HepG2 (cell line): ENCODE measurements around the gene TUBG2. TPM values are rescaled to one million over a fixed set of nuclear protein-coding genes. Genes with fewer than 3 reads are reported as not detected.

ENCODE experiments used
- CEBPB ChIP-seq: IDR thresholded peaks from 2 replicates; pipeline ENCODE4 v1.6.1; 2011; ENCODE audit warnings: low read depth, low read length, improper control_type of control experiment, borderline replicate concordance
- KDM6A ChIP-seq: IDR thresholded peaks from 2 replicates; pipeline ENCODE4 v1.6.1; 2016; ENCODE audit warnings: low read depth
- MIER2 ChIP-seq: IDR thresholded peaks from 2 replicates; pipeline ENCODE4 v1.6.1; 2016; ENCODE audit warnings: missing biosample characterization, missing genetic modification reagents
- MXD4 ChIP-seq: IDR thresholded peaks from 2 replicates; pipeline ENCODE4 v1.6.1; 2016; ENCODE audit warnings: mild to moderate bottlenecking, missing biosample characterization, missing genetic modification reagents
- MXI1 ChIP-seq: IDR thresholded peaks from 3 replicates; pipeline ENCODE4 v1.6.1; 2012; ENCODE audit warnings: low read depth, low read length, inconsistent platforms, borderline replicate concordance
- NCOA5 ChIP-seq: sonication (generic); formaldehyde crosslinking; IDR thresholded peaks from 2 replicates; pipeline ENCODE4 v1.4.0; 2020; ENCODE audit warnings: missing genetic modification reagents
- RAD21 ChIP-seq: fragments of 450-650 bp; formaldehyde crosslinking; IDR thresholded peaks from 2 replicates; pipeline ENCODE4 v1.5.0; 2020; ENCODE audit warnings: mild to moderate bottlenecking
- SNAI1 ChIP-seq: sonication (generic); formaldehyde crosslinking; IDR thresholded peaks from 2 replicates; pipeline ENCODE4 v1.5.0; 2020; ENCODE audit warnings: mild to moderate bottlenecking, missing genetic modification reagents, borderline replicate concordance
- TP53 ChIP-seq: sonication (generic); formaldehyde crosslinking; conservative IDR thresholded peaks from 2 replicates; pipeline ENCODE4 v1.4.0; 2020; ENCODE audit warnings: missing genetic modification reagents
- ZBTB42 ChIP-seq: sonication (generic); formaldehyde crosslinking; IDR thresholded peaks from 2 replicates; pipeline ENCODE4 v1.5.0; 2020; ENCODE audit warnings: mild to moderate bottlenecking, missing genetic modification reagents
- ZC3H4 ChIP-seq: sonication (generic); formaldehyde crosslinking; IDR thresholded peaks from 2 replicates; pipeline ENCODE4 v1.4.0; 2020; ENCODE audit warnings: missing genetic modification reagents, borderline replicate concordance
- ZFP62 ChIP-seq: sonication (generic); formaldehyde crosslinking; IDR thresholded peaks from 2 replicates; pipeline ENCODE4 v1.4.0; 2020; ENCODE audit warnings: missing genetic modification reagents
- ZNF33A ChIP-seq: sonication (generic); formaldehyde crosslinking; IDR thresholded peaks from 2 replicates; pipeline ENCODE4 v1.5.1; 2020; ENCODE audit warnings: missing genetic modification reagents, mild to moderate bottlenecking, moderate library complexity, borderline replicate concordance
- ZSCAN31 ChIP-seq: sonication (generic); formaldehyde crosslinking; IDR thresholded peaks from 2 replicates; pipeline ENCODE4 v1.5.0; 2020; ENCODE audit warnings: low read depth, mild to moderate bottlenecking, missing genetic modification reagents
- polyA plus RNA-seq, 8 experiments: library from polyadenylated mRNA; depleted of rRNA in 3 of 8; stranded (reverse) in 7 of 8; unstranded in 1 of 8; fragments of >200 nt; fragmentation: Illumina TruSeq in 4 of 8; extraction: Trizol in 4 of 8; gene quantifications; 2 replicates each; pipeline versions ENCODE4 v1.2.1 to v1.2.3, GENCODE V29; 2011 to 2016; ENCODE audit warnings: low read depth in 4 of 8, missing spikeins in 1 of 8, mixed read lengths in 1 of 8; ENCODE audit not compliant: insufficient read depth in 1 of 8
- total RNA-seq, 5 experiments: library from RNA; depleted of rRNA; stranded (reverse); fragments of >200 nt; fragmentation: Illumina TruSeq; extraction: Trizol; gene quantifications; 2 replicates each; pipeline ENCODE4 v1.2.3, GENCODE V29; 2016; ENCODE audit warnings: low read depth in 1 of 5
- TF ChIP-seq, protein P1 (sequence below): sonication (generic); formaldehyde crosslinking; IDR thresholded peaks from 2 replicates; pipeline ENCODE4 v1.5.0; 2020; ENCODE audit warnings: missing genetic modification reagents
- TF ChIP-seq, protein P2 (sequence below): sonication (generic); formaldehyde crosslinking; IDR thresholded peaks from 2 replicates; pipeline ENCODE4 v1.5.1; 2020; ENCODE audit warnings: mild to moderate bottlenecking, missing genetic modification reagents, moderate library complexity
- TF ChIP-seq, protein P3 (sequence below): sonication (generic); formaldehyde crosslinking; IDR thresholded peaks from 2 replicates; pipeline ENCODE4 v1.4.0; 2020; ENCODE audit warnings: missing genetic modification reagents, borderline replicate concordance
- TF ChIP-seq, protein P4 (sequence below): sonication (generic); formaldehyde crosslinking; IDR thresholded peaks from 2 replicates; pipeline ENCODE4 v1.8.1; 2023; ENCODE audit warnings: missing genetic modification reagents, inconsistent platforms, borderline replicate concordance
- TF ChIP-seq, protein P5 (sequence below): IDR thresholded peaks from 2 replicates; pipeline ENCODE4 v1.6.1; 2016; ENCODE audit warnings: low read depth, control low read depth
- TF ChIP-seq, protein P6 (sequence below): IDR thresholded peaks from 2 replicates; pipeline ENCODE4 v1.6.1; 2018; ENCODE audit warnings: missing genetic modification reagents, mild to moderate bottlenecking, missing compliant biosample characterization

The TUBG2 gene
- total and polyA plus RNA-seq, 2 of the 13 experiments (the other 11 are each of a cell fraction or from before 2014, with no cell fraction given): 16.0 to 42.3 TPM

DNA sequence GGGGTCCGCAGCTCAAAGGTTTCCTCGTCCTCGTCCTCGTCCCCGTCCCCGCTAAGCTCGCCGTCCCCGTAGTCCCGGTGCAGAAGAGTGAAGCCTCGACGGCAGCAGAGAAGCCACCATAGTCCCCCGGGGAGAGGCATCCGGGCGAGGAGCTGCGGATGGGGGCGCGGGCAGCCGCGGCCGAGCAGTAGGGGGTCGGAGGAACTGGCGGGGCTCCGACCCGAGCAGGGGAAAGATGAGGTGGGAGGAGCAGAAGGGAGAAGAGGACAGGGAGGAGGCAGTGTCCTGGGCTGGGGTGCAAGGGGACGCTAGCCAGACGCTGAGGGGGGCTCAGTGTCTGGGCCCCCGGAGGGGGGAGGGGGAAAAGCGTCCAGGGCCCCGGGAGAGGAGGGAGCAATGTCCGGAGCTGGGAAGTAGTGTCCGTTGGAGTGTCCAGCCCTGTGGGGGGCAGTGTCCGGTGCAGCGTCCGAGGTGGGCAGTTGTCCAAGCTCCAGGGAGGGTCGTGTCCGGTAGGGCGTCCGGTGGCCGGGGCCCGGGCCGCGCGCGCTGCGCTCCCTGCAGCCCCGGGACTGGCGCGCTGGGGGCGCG lies 17.4 kb downstream of the TUBG2 start, which contains the start of gene PLEKHH3 (continued):
- TF ChIP-seq ZNF33A (CRISPR knock-in tag): no peak
- TF ChIP-seq, protein P1, sequence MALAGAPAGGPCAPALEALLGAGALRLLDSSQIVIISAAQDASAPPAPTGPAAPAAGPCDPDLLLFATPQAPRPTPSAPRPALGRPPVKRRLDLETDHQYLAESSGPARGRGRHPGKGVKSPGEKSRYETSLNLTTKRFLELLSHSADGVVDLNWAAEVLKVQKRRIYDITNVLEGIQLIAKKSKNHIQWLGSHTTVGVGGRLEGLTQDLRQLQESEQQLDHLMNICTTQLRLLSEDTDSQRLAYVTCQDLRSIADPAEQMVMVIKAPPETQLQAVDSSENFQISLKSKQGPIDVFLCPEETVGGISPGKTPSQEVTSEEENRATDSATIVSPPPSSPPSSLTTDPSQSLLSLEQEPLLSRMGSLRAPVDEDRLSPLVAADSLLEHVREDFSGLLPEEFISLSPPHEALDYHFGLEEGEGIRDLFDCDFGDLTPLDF (CRISPR knock-in tag): no peak
- TF ChIP-seq ZBTB42 (CRISPR knock-in tag): no peak
- no peak for TF ChIP-seq MIER2 (CRISPR knock-in tag)
- TF ChIP-seq KDM6A (CRISPR knock-in tag): no peak
- TF ChIP-seq RAD21 (CRISPR knock-in tag): peak; percentile 46
- no peak for TF ChIP-seq NCOA5
- TF ChIP-seq, protein P2, sequence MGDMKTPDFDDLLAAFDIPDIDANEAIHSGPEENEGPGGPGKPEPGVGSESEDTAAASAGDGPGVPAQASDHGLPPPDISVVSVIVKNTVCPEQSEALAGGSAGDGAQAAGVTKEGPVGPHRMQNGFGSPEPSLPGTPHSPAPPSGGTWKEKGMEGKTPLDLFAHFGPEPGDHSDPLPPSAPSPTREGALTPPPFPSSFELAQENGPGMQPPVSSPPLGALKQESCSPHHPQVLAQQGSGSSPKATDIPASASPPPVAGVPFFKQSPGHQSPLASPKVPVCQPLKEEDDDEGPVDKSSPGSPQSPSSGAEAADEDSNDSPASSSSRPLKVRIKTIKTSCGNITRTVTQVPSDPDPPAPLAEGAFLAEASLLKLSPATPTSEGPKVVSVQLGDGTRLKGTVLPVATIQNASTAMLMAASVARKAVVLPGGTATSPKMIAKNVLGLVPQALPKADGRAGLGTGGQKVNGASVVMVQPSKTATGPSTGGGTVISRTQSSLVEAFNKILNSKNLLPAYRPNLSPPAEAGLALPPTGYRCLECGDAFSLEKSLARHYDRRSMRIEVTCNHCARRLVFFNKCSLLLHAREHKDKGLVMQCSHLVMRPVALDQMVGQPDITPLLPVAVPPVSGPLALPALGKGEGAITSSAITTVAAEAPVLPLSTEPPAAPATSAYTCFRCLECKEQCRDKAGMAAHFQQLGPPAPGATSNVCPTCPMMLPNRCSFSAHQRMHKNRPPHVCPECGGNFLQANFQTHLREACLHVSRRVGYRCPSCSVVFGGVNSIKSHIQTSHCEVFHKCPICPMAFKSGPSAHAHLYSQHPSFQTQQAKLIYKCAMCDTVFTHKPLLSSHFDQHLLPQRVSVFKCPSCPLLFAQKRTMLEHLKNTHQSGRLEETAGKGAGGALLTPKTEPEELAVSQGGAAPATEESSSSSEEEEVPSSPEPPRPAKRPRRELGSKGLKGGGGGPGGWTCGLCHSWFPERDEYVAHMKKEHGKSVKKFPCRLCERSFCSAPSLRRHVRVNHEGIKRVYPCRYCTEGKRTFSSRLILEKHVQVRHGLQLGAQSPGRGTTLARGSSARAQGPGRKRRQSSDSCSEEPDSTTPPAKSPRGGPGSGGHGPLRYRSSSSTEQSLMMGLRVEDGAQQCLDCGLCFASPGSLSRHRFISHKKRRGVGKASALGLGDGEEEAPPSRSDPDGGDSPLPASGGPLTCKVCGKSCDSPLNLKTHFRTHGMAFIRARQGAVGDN (CRISPR knock-in tag): peak; percentile 71
- TF ChIP-seq TP53: no peak
- TF ChIP-seq CEBPB: no peak
- TF ChIP-seq, protein P3, sequence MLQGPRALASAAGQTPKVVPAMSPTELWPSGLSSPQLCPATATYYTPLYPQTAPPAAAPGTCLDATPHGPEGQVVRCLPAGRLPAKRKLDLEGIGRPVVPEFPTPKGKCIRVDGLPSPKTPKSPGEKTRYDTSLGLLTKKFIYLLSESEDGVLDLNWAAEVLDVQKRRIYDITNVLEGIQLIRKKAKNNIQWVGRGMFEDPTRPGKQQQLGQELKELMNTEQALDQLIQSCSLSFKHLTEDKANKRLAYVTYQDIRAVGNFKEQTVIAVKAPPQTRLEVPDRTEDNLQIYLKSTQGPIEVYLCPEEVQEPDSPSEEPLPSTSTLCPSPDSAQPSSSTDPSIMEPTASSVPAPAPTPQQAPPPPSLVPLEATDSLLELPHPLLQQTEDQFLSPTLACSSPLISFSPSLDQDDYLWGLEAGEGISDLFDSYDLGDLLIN (CRISPR knock-in tag): no peak; the same call in 1 of the 2 replicates
- TF ChIP-seq, protein P4, sequence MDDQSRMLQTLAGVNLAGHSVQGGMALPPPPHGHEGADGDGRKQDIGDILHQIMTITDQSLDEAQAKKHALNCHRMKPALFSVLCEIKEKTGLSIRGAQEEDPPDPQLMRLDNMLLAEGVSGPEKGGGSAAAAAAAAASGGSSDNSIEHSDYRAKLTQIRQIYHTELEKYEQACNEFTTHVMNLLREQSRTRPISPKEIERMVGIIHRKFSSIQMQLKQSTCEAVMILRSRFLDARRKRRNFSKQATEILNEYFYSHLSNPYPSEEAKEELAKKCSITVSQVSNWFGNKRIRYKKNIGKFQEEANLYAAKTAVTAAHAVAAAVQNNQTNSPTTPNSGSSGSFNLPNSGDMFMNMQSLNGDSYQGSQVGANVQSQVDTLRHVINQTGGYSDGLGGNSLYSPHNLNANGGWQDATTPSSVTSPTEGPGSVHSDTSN (CRISPR knock-in tag): no peak
- TF ChIP-seq, protein P5, sequence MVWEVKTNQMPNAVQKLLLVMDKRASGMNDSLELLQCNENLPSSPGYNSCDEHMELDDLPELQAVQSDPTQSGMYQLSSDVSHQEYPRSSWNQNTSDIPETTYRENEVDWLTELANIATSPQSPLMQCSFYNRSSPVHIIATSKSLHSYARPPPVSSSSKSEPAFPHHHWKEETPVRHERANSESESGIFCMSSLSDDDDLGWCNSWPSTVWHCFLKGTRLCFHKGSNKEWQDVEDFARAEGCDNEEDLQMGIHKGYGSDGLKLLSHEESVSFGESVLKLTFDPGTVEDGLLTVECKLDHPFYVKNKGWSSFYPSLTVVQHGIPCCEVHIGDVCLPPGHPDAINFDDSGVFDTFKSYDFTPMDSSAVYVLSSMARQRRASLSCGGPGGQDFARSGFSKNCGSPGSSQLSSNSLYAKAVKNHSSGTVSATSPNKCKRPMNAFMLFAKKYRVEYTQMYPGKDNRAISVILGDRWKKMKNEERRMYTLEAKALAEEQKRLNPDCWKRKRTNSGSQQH: no peak
- 0 out of 2 replicates have a peak, but pooled peaks have one; percentile 95 for TF ChIP-seq SNAI1 (CRISPR knock-in tag)
- no peak for TF ChIP-seq MXI1
- TF ChIP-seq, protein P6, sequence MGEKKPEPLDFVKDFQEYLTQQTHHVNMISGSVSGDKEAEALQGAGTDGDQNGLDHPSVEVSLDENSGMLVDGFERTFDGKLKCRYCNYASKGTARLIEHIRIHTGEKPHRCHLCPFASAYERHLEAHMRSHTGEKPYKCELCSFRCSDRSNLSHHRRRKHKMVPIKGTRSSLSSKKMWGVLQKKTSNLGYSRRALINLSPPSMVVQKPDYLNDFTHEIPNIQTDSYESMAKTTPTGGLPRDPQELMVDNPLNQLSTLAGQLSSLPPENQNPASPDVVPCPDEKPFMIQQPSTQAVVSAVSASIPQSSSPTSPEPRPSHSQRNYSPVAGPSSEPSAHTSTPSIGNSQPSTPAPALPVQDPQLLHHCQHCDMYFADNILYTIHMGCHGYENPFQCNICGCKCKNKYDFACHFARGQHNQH (CRISPR knock-in tag): no peak
- TF ChIP-seq ZC3H4 (CRISPR knock-in tag): no peak
- no peak; the same call in 1 of the 2 replicates for TF ChIP-seq MXD4 (CRISPR knock-in tag)
- peak; percentile 83 for TF ChIP-seq ZSCAN31 (CRISPR knock-in tag)
- no peak for TF ChIP-seq ZFP62
